Measurements from ENCODE around the gene PDE4B. TPM values are rescaled to one million over a fixed set of nuclear protein-coding genes. Genes with fewer than 3 reads are reported as not detected.

Gene PDE4B
- total and polyA plus RNA-seq, 9 of the 15 experiments (the other 6 are each of a cell fraction or from before 2014, with no cell fraction given): 0.09 TPM; not detected in 8

GRCh38 chr1:66168948-66169671, 376.4 kb downstream of the PDE4B start (continued):
- TF ChIP-seq SUPT5H (IDR thresholded peaks at IDR 0.05): no peak
- no peak for TF ChIP-seq NR0B1 (IDR thresholded peaks at IDR 0.05; ENCODE audit: partially characterized antibody)
- no peak for TF ChIP-seq ZBTB17 (CRISPR knock-in tag; IDR thresholded peaks at IDR 0.05)
- TF ChIP-seq ZNF699 (CRISPR knock-in tag; IDR thresholded peaks at IDR 0.05; ENCODE audit: insufficient replicate concordance): no peak
- TF ChIP-seq PKNOX1 (IDR thresholded peaks at IDR 0.05): no peak
- TF ChIP-seq HMGN3 (IDR thresholded peaks at IDR 0.05; ENCODE audit: borderline replicate concordance, extremely low read depth, insufficient read length, low read depth, low read length): no peak
- no peak for TF ChIP-seq SMAD1 (IDR thresholded peaks at IDR 0.05; ENCODE audit: low read depth, low read length, partially characterized antibody)
- no peak for TF ChIP-seq TGIF2 (CRISPR knock-in tag; IDR thresholded peaks at IDR 0.05)
- no peak for TF ChIP-seq CBFA2T3 (IDR thresholded peaks at IDR 0.05)

- Histone ChIP-seq H3K27me3 (ENCODE audit: control insufficient read depth in 2 of 2, insufficient read depth in 2 of 2, low read length in 2 of 2) (no peaks in the 10 kb centered on the region), H3K4me2 (ENCODE audit: insufficient read depth, low read length) (no peak overlapping the region), H3K9me1 (ENCODE audit: control insufficient read depth, insufficient read depth, low read length) (no peaks in the 10 kb centered on the region), H3K79me2 (ENCODE audit: control insufficient read depth, insufficient read depth, low read length) (no peaks in the 10 kb centered on the region), H2AFZ (ENCODE audit: low read depth, low read length) (no peak overlapping the region), H3K4me3 (no peak overlapping the region), H3K27ac (ENCODE audit: extremely low read depth, low read depth, low read length) (no peak overlapping the region), H3K4me1 (replicated peaks in 1 of 2; ENCODE audit: control insufficient read depth in 2 of 2, insufficient read depth in 2 of 2, low read length in 2 of 2) (no peaks in the 10 kb centered on the region), H3K9me3 (replicated peaks; ENCODE audit: control insufficient read depth, insufficient read depth, low read depth, low read length) (no peaks in the 10 kb centered on the region), H4K20me1 (replicated peaks; ENCODE audit: control insufficient read depth, insufficient read depth, low read length) (no peaks in the 10 kb centered on the region), H3K36me3 (ENCODE audit: control insufficient read depth, insufficient read depth, low read length) (no peaks in the 10 kb centered on the region), H3K9ac (ENCODE audit: insufficient read depth in 1 of 2, low read depth in 2 of 2, low read length in 2 of 2) (no peak overlapping the region)
- ChIA-PET CTCF (ENCODE audit: low intra/inter-chr PET ratio) (no interaction called here), POLR2A (no interaction called here)
- no peak for DNase-seq (ENCODE audit: extremely low read depth in 1 of 4, low spot score in 3 of 4)
- in situ Hi-C loops (cut with MboI): no loop called here
- BruUV-seq (replicated peaks): no TSS peak
- no peak for ATAC-seq
- intact Hi-C loops (cut with micrococcal nuclease): no loop called here
- FAIRE-seq: no peak
- WGBS (ENCODE audit: insufficient coverage, low coverage, missing lambda C conversion rate): 0% methylated on average over 1 of the region's 1 CpG
- no peak for TF ChIP-seq EHMT2 (IDR thresholded peaks at IDR 0.05)
- TF ChIP-seq HDGF (IDR thresholded peaks at IDR 0.05): no peak
- TF ChIP-seq FIP1L1 (IDR thresholded peaks at IDR 0.05; ENCODE audit: low read depth, low read length, poor library complexity, severe bottlenecking): no peak
- no peak for TF ChIP-seq SREBF1 (IDR thresholded peaks at IDR 0.05; ENCODE audit: borderline replicate concordance, low read depth, low read length)
- no peak for TF ChIP-seq ARID3A (IDR thresholded peaks at IDR 0.05; ENCODE audit: borderline replicate concordance, low read depth, low read length)
- TF ChIP-seq TAF15 (IDR thresholded peaks at IDR 0.05; ENCODE audit: low read depth, low read length): no peak
- TF ChIP-seq E2F6 (IDR thresholded peaks at IDR 0.05; ENCODE audit: borderline replicate concordance in 1 of 2, extremely low read depth in 1 of 2, insufficient read depth in 1 of 2, insufficient read length in 1 of 2, low read depth in 1 of 2, low read length in 1 of 2, poor library complexity in 1 of 2, severe bottlenecking in 1 of 2): no peak
Measured at GRCh38 chr1:66172272-66172671, 379.6 kb downstream of the PDE4B start.
